Right renal cortex interstitium (tissue), 3 donors: ENCODE data around the gene ATXN1L. TPM values are rescaled to one million over a fixed set of nuclear protein-coding genes. Genes with fewer than 3 reads are reported as not detected.
"Not testable (repeated sequence)": the region's sequence is repeated elsewhere in the genome, so short reads cannot be mapped to it uniquely, and the experiment has no call there.

ENCODE experiments used
- DNase-seq, 3 donors: peaks; one replicate each; pipeline ENCODE4 v3.0.0-alpha.2; 2013; ENCODE audit warnings: low read depth in 3 of 3, low spot score in 2 of 3
- polyA plus RNA-seq, 3 donors: library from polyadenylated mRNA; unstranded; fragments of 120-200 nt; gene quantifications; one replicate each; pipeline ENCODE4 v1.2.1, GENCODE V29; 2013; ENCODE audit not compliant: insufficient read length in 3 of 3

Gene ATXN1L, protein sequence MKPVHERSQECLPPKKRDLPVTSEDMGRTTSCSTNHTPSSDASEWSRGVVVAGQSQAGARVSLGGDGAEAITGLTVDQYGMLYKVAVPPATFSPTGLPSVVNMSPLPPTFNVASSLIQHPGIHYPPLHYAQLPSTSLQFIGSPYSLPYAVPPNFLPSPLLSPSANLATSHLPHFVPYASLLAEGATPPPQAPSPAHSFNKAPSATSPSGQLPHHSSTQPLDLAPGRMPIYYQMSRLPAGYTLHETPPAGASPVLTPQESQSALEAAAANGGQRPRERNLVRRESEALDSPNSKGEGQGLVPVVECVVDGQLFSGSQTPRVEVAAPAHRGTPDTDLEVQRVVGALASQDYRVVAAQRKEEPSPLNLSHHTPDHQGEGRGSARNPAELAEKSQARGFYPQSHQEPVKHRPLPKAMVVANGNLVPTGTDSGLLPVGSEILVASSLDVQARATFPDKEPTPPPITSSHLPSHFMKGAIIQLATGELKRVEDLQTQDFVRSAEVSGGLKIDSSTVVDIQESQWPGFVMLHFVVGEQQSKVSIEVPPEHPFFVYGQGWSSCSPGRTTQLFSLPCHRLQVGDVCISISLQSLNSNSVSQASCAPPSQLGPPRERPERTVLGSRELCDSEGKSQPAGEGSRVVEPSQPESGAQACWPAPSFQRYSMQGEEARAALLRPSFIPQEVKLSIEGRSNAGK
- 10 to 100 TPM; 35.9 to 36.9 (median 36.6) TPM for polyA plus RNA-seq

DNA sequence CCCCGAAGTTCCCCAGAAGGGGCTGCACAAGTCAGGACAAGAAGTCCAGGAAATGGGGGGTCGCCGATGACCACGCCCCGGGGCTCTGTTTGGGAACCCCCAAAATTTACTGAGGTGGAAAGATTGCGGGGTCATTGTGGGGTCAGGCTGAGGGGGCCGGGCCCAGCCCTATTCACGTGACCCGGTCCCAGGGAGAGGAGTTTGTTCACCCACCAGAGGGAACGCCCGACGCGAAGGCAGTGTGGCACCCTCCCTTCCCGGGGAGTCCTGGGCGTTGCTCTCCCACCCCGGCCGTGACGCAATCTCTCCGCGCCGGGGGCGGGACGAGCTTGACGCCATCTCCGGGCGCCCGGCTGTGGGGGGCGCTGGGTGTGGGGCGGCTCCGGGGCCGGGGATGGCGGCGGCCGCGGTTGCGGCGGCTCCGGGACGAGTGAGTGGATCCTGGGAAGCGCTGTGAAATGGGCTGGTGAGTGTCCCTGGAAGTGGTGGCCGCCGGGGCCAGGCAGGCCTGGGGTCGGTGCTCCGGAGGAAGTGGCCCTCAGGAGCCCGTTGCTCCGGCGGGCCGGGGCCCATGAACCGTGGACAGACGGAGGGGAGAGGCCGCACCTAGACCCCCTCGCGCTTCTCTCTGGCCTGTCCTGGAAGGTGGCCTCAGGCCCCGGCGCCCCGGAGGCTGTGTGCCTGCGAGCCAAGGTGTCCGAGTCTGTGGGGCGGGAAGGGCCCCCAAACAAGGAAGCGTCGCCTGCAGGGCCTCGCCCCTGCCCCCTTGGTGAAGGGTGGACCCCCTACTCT lies at the start of gene ATXN1L:
ATXN1L (plus strand) TSS at position 338 of the 792 bp plus-strand sequence. CDS start 3,765 bp downstream, outside the sequence.
- DNase-seq: peak; percentile 62 to 86 (median 79)

DNA sequence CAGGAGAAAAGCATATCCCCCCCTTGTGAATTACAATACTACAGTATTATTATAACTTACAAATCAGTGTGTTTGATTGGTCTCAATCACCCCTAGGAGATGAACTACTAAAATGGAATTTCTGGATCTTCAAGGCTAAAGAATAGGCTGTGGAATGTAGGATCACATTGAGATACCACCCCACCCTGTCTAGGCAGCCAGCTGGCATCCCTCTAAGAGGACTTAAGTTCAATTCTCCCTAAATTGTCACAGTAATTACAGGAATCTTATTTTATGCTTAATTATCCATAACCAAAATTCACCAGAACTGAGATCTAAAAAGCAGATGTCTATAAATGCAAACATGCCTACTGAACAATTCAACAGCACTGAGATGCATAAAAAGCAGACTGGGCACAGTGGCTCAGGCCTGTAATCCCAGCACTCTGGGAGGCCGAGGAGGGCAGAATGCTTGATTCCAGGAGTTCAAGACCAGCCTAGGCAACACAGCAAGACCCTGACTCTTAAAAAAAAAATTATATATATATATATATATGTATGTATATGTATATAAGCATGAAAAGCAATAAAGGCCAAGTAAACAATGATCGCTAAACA lies 49.2 kb upstream of the ATXN1L start:
- DNase-seq: no peak

DNA sequence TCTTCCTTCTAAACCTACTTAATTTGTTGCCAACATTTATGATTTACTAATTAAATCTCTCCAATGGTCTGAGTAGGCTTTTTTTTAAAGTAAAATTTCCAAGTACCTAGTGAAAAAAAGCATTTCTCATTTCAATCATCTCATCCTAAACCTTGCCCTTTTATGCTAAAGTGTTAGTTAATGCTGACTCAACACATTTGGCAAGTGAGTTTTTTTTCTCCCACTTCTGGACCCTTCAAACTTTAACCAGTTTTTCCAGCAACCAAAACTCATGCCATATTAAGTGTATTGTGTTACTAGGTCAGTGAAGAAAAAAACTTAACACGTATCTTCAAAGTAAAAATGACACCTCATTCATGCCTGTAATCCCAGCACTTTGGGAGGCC lies 42.5 kb upstream of the ATXN1L start:
- no peak for DNase-seq

DNA sequence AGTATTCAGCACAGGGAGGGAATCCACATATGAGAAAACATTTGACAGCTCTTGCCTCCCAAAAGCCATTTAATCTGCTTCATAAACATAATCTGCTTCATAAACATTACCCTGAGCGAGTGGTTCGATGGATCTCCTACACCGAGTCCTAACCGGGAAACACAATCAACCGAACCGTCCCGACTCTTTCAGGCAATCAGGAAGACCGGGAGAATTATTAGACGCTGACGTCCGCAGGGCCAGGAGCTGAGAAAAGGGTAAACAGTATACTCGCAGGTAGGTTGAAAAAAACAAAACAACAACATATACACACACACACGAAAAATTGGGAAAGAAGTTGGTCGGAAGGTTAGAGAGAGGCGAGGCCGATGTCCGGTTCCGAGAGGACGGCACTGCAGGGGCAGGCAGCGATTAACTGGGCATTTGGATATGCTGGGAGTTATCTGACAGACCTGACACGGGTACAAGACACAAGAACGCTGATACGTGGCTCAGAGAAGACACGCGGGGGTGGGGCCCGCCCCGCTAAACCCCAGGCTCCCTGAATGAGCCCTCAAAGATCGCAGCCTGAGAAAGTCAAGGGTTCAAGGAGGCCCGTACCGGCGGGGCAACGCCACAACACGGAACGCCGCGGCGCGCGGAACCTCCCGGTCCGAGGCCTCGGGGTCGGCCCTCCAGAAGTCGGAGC lies 37.7 kb upstream of the ATXN1L start:
- DNase-seq: peak in 1 of 3 donors; percentile 17

DNA sequence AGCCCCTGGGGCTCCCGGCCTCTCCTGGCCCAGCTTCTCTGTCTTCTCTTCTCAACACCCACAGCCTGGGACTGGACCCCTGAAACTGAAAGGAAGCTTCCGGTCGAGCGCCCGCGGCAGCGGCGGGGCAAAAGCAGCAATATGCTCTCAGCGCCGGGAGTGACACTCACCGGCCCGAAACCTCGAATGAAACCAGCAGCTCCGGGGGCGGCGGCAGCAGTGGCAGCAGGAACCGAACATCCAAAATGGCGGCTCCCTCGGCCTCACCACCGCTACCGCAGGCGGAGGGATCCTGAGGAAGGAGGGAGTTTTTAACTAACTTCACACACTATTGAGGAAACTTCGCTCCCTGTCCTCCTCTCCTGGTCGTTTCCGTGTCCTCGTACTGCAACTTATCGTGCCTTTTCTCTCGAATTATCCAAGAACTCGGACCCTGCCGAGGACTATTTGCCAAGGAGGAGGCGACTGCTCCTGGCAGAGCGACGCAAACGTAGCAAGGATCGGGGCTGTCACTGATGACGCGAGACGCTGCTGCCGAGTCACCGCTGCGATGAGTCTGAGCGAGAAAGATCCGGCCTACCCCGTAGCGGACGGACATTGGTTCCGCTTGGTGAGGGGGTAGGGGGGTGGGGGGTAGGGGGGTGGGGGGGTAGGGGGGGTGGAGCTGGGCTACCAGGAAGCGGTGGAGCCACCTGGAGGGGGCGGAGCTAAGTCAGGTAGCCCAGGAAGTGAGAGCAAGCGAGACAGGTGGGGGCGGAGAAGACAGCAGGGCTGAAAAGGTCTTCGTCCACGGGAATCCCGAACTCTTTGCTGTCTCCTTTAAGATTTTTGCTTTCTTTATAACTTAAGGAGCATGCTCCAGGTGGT lies 37.0 kb upstream of the ATXN1L start, which contains the start of gene AP1G1:
AP1G1 (minus strand) TSS at position 242 of the 867 bp plus-strand sequence. CDS start 19,355 bp downstream, outside the sequence.
- DNase-seq: peak; percentile 94 to 99 (median 94)

DNA sequence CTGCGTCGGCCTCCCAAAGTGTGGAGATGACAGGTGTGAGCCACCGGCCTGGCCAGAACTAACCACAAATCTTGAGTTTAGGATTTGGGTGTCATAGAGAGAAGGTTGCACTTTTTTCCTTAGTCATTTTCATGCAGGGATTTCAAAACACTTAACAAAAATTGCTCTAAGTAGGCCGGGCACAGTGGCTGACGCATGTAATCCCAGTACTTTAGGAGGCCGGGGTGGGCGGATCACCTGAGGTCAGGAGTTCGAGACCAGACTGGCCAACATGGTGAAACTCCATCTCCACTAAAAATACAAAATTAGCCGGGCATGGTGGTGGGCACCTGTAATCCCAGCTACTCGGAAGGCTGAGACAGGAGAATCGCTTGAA lies 35.6 kb upstream of the ATXN1L start:
- not testable (repeated sequence) for DNase-seq

DNA sequence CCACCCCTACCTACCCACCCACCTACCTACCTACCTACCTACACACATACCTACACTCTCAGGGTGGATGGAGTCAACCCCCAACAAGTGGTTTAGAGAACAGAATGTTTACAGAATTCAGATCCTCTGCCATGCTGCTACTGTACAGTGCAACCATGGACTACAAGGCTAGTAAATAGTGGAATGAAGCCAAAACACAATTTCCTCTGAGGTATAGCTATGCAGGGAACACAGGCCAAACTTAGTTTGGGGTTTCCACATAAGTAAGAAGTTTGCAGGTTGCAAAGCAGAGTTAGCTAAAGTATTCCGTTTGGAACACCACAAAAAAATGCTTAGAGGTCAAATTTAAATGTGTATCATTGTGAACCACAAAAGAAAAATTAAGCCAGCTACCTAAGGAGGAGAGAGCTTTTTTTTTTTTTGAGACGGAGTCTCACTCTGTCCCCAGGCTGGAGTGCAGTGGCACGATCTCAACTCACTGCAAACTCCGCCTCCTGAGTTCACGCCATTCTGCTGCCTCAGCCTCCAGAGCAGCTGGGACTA lies 34.4 kb upstream of the ATXN1L start:
- no peak for DNase-seq

DNA sequence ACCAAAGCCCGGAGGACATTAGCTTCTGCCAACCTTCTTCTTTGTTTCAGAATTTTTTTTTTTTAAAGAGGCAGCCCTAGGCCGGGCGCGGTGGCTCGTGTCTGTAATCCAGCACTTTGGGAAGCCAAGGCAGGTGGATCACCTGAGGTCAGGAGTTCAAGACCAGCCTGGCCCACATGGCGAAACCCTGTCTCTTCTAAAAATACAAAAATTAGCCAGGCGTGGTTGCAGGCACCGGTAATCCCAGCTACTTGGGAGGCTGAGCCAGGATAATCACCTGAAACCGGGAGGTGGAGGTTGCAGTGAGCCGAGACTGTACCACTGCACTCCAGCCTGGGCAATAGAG lies 28.6 kb upstream of the ATXN1L start:
- not testable (repeated sequence) for DNase-seq

DNA sequence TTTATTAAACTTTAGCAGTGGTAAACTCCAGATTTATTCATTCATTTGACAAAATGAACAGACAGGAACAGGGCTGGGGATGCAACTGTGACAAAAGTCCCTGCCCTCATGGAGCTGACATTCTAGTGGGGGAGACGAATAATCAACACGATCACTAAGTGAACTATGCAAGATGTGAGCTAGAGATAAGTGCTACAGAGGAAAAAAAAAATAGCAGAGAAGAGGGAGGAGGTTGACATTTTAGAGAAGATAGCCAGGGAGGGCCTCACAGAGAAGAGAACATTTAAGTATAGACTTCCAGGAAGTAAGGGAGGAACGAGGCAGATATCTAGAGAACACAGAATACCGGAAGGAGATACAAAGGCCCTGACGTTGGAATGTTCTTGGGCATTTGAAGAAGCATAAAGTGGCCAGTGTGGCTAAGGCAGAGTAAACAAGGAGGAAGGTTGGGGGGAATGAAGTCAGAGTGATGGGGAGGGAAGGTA lies 19.2 kb upstream of the ATXN1L start:
- DNase-seq: no peak

DNA sequence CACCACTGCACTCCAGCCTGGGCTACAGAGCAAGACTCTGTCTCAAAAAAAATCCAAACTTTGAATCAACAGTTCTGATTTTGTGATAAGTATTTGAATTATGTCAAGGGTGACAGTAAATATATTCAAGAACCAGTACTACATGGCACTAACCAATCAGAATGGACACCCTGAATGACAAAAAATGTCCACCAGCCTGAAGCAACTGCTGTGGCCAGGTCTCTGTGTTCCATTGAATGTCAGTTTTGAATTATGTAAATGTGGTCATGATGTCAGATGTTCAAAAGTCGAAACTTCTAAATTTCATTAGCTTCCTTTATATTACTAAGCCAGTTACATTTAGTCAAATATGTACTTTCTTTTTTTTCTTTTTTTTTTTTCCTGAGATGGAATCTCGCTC lies 15.4 kb upstream of the ATXN1L start:
- no peak for DNase-seq

DNA sequence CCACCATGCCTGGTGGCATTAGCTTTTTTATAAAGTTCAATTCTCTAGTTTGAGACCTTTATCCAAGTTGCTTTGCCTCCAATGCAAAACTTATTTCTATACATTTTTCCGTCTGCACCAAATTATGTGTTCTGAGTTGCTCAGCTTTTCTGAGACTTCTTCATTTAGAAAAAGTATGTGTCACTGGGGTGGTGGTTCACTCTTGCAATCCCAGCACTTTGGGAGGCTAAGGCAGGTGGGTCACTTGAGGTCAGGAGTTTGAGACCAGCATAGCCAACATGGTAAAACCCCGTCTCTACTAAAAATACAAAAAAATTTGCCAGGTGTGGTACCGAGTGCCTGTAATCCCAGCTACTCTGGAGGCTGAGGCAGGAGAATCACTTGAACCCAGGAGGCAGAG lies 14.1 kb upstream of the ATXN1L start:
- not testable (repeated sequence) for DNase-seq

DNA sequence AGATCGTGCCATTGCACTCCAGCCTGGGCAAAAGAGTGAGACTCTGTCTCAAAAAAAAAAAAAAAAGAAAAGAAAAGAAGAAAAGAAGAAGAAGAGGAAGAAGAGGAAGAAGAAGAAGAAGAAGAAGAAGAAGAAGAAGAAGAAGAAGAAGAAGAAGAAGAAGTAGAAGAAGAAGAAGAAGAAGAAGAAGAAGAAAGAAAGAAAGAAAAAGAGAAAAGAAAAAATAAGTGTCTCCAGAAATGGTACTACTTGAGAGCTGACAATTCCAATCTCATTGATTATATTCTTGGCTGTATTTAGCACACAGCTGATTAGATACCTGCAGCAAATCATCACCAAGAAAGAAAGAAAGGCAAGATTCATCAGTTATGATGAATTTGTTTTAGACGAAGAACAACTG lies 13.7 kb upstream of the ATXN1L start:
- not testable (repeated sequence) for DNase-seq

DNA sequence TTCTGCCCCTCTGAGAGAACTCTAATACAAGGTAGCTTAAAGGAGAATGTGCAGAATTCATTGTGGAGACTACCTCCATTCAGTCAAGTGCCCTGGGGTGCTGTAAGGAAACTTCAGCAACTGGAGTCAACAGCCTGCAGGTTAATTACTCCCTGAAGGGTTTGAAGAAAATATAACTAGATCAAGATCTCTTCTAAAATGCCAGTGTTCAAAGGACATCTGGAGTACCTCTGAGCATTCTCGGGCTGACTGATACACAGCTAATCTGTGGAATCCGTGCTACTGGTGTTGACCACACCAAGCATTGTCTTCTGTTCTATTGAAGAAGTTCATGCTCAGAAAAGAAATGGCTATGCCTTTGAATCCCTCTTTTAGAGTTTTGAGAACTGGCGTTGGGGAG lies 11.5 kb upstream of the ATXN1L start:
- DNase-seq: no peak

DNA sequence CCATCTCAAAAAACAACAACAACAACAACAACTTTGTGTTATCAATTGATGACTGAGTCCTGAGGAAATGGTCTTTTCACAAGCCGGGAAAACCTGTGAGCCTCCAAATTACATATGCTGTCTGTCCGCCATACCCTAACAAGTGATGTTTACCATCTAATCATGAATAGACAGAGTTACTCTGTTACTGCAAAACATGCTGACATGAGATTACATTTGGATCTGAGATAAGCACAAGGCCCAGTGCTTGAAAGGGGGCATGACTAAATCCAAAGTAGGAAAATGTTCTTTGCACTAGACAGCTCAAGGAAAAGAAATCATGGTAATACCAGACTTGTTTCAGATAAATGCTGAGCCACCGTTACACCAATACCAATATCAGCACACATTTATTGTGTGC lies 8.6 kb upstream of the ATXN1L start:
- DNase-seq: no peak

DNA sequence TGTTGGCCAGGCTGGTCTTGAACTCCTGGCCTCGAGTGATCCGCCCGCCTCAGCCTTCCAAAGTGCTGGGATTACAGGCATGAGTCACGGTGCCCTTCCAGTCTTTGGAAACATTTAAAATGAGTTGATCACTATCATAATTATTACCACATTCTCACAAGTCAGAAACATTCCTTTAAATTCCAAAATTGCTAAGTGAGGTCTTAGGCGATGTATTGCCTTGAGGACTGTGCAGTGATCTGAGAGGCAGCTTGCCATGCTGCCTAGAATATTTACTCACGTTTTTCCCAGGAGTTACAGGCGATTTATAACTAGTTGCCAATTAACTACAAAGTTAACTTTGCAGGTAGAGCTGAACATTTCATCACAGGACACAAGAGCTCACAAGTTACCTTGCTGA lies 5.7 kb upstream of the ATXN1L start:
- DNase-seq: no peak

DNA sequence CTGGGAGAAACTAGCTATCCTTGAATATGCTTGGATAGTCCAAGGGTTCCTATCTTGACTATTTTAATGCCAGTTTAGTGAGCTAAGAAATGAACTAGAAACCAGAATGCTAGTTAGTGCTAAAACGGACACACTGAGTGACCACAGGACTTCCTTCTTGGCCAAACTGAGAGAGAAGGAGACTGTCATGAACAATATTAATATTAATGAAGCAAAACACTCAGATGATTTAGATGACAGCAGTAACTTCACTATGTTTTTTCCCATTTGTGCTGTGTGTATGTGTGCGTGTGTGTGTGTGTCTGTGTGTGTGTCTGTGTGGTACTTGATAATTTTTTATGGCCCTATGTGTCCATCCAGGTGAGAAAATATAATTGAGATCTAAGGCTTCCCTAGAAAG lies 2.2 kb upstream of the ATXN1L start:
- DNase-seq: no peak

DNA sequence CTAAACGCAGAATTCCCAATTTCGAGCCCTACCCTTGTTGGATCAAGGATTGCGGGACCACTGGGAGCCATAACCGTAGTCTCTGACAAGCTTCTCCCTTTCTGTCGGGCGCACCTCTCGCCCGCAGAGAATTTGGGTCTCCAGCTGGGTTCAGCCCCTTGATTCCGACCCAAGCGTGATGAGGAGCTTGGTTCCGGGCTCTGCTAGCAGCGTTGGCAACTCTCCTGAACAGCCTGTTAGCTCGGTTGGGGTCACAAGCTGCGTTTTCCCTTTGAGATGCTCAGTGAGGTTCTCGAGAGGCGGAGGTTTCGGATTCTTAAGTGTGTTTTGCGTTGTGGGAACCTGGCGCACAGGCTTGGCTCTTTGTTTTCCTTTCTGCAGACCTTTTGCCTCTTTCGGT lies 655 bp downstream of the ATXN1L start:
- DNase-seq: no peak

DNA sequence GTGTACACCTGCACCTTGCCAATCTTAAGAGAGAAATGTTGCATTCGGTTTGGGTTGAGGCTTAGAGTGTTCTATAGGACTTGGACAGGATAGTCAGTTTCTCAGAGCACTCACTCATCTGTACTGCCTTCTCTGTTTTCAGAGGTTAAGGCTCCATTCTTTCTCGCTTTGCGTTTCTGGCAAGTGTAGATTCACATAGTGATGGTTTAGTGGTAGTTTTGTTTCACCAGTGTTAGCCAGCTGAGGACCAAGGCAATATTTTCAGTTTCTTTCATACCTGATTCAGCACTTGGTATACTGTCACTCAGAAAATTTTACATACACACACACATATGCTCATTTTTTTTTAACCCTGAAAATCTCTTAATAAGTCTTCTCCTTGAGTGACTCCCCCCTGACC lies 1.3 kb downstream of the ATXN1L start:
- DNase-seq: no peak

DNA sequence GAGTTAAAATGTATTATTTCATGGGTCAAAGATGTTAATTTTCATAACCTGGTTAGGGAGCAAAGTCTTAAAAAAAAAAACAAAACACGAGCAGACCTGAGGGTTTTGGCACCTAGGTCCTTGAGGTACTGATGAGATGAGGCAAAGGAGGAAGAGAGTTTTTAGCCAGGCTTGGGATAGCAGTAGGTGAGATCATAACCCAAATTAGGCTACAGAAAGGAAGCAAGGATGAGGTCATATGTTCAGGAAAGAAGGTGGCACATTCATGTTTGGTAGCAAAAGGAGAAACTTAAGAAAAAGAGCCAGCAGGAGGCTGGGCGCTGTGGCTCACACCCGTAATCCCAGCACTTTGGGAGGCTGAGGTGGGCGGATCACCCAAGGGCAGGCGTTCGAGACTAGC lies 2.8 kb downstream of the ATXN1L start:
- no peak for DNase-seq
